SK-N-MC (cell line): Measurements from ENCODE around the gene SLCO1B1.

ENCODE experiments used
- EZH2 ChIP-seq: fragments of 200-600 bp; sonication (generic); IDR thresholded peaks from one replicate; pipeline ENCODE4 v1.6.1; 2017; ENCODE audit warnings: antibody characterized with exemption
- FOXP2 ChIP-seq: optimal IDR thresholded peaks from 2 replicates; pipeline ENCODE3; 2011; ENCODE audit warnings: mild to moderate bottlenecking, moderate library complexity; ENCODE audit not compliant: insufficient read depth; ENCODE audit errors: extremely low read length, control extremely low read depth
- POLR2AphosphoS5 ChIP-seq: IDR thresholded peaks from 2 replicates; pipeline ENCODE4 v1.6.1; 2012; ENCODE audit warnings: mild to moderate bottlenecking, low read depth, low read length, borderline replicate concordance

GRCh38 chr12:21155522-21156351 is 24.7 kb downstream of the SLCO1B1 start:
- TF ChIP-seq EZH2 (no peak), POLR2AphosphoS5 (no peak), FOXP2 (no peak)
